Ovary (tissue), 9 donors: ENCODE data around the gene C12orf57. TPM values are rescaled to one million over a fixed set of nuclear protein-coding genes. Genes with fewer than 3 reads are reported as not detected.

ENCODE experiments used
- DNase-seq, 5 donors: peaks; one replicate each; pipeline ENCODE4 v3.0.0-alpha.2; 2019 to 2020
- H3K27ac ChIP-seq, 2 donors: fragments of 200-600 bp; one replicate each; pipeline versions ENCODE4 v1.5.1 to v1.8.0; 2019 to 2022
- H3K27me3 ChIP-seq: fragments of 200-600 bp; one replicate; pipeline ENCODE4 v1.8.0; 2022
- H3K36me3 ChIP-seq: fragments of 200-600 bp; sonication (generic); one replicate; pipeline ENCODE4 v1.5.1; 2019
- H3K4me1 ChIP-seq: one replicate; pipeline ENCODE4 v1.8.1; 2013; ENCODE audit warnings: mild to moderate bottlenecking, moderate library complexity; ENCODE audit not compliant: insufficient read depth
- H3K4me3 ChIP-seq: fragments of 200-600 bp; sonication (generic); one replicate; pipeline ENCODE4 v1.5.1; 2017
- H3K9me3 ChIP-seq, 2 donors: fragments of 200-600 bp in 1 of 2; sonication (generic) in 1 of 2; one replicate each; pipeline versions ENCODE4 v1.5.1 to v1.8.1; 2013 to 2019; ENCODE audit warnings: mild to moderate bottlenecking in 1 of 2, moderate library complexity in 1 of 2
- EP300 ChIP-seq: sonication (generic); formaldehyde crosslinking; IDR thresholded peaks from one replicate; pipeline ENCODE4 v1.6.1; 2017; ENCODE audit warnings: antibody characterized with exemption
- POLR2A ChIP-seq: fragments of 450-650 bp; IDR thresholded peaks from one replicate; pipeline ENCODE4 v1.6.1; 2017; ENCODE audit warnings: antibody characterized with exemption, mild to moderate bottlenecking, moderate library complexity
- WGBS, 3 donors: extraction: QIAGEN DNeasy Blood & Tissue Kit in 1 of 3; methylation state at CpG; one replicate each; pipeline versions ENCODE4 v1.1.5 to v1.1.7; 2013 to 2017; 5-methylcytosine and 5-hydroxymethylcytosine counted together
- intact Hi-C, 4 donors: fragments of 100-400 bp; cut with DNase I; formaldehyde crosslinking; loops; one replicate each; pipeline versions ENCODE4 v1.11.0 to v1.15.1; 2022 to 2023
- polyA plus RNA-seq, 2 donors: library from polyadenylated mRNA; stranded (reverse); fragments of 200-250 nt in 1 of 2; fragments of 350-450 nt in 1 of 2; fragmentation: Illumina TruSeq in 1 of 2; extraction: RNeasy Lipid Tissue Mini Kit (QIAGEN cat#74804) in 1 of 2; gene quantifications; one replicate each; pipeline ENCODE4 v1.2.3, GENCODE V29; 2013 to 2014
- total RNA-seq, 7 donors: library from RNA; depleted of rRNA in 2 of 7; stranded (reverse); fragments of >200 nt in 2 of 7; fragmentation: NEBNext Ultra II Directional in 3 of 7; extraction: Animal tissue kit (Norgen Biotek cat#: 25700) in 3 of 7; gene quantifications; one replicate each; pipeline versions ENCODE4 v1.1.0 to v1.2.4, GENCODE V29; 2016 to 2023
- TF ChIP-seq, protein P1 (sequence below), 3 donors: fragments of 450-650 bp in 2 of 3; fragments of 200-600 bp in 1 of 3; IDR thresholded peaks; one replicate each; pipeline versions ENCODE4 v1.5.1 to v1.8.0; 2016 to 2022; ENCODE audit warnings: antibody characterized with exemption in 3 of 3, mild to moderate bottlenecking in 1 of 3
- donor health status: DM: no; HTN: no; CAD: no; lungs with moderate emphysema.
- donor health status: DM: no; HTN: no; CAD: no.
- donor health status: Bipolar disorder and iron deficiency.
- donor health status: DM: yes; HTN: yes; CAD: no.
- donor health status: DM: no; HTN: no; CAD: no.
- donor health status: DM: yes; HTN: yes; CAD: no.

C12orf57 gene
- total and polyA plus RNA-seq, 9 donors, result 40.3 to 1,838 (median 633) TPM

GRCh38 chr12:6975297-6976032, 31.6 kb downstream of the C12orf57 start:
- WGBS, 3 donors, result 74 to 84% (median 80%) methylated on average over 2 of the region's 2 CpGs
- DNase-seq, result peak in 1 of 5 donors; percentile 2

DNA sequence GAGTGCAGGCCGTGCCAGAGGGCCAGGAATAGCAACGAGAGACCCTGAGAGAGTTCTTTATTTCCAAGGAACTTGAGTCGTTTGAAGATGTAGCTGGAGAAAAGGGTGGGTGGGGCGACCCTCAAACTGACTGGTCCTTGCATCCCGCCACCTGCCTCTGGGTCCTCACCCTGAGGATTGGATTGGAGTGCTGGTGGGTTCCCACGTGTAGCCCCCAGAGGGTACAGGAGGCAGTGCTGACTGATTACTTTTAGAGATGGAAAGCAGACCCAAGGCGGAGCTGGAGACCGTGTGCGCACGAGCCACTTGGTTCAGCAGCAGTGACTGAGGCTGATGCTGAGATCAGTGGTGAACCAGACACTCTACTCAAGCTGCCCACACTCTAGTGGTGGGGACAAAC, 33.8 kb downstream of the C12orf57 start:
- no peak for TF ChIP-seq POLR2A
- TF ChIP-seq EP300, result no peak
- TF ChIP-seq, protein P1, sequence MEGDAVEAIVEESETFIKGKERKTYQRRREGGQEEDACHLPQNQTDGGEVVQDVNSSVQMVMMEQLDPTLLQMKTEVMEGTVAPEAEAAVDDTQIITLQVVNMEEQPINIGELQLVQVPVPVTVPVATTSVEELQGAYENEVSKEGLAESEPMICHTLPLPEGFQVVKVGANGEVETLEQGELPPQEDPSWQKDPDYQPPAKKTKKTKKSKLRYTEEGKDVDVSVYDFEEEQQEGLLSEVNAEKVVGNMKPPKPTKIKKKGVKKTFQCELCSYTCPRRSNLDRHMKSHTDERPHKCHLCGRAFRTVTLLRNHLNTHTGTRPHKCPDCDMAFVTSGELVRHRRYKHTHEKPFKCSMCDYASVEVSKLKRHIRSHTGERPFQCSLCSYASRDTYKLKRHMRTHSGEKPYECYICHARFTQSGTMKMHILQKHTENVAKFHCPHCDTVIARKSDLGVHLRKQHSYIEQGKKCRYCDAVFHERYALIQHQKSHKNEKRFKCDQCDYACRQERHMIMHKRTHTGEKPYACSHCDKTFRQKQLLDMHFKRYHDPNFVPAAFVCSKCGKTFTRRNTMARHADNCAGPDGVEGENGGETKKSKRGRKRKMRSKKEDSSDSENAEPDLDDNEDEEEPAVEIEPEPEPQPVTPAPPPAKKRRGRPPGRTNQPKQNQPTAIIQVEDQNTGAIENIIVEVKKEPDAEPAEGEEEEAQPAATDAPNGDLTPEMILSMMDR (IDR thresholded peaks at IDR 0.05), result no peak
- no peaks in the 10 kb centered on the region for H3K27me3 ChIP-seq
- 66 to 70% (median 68%) methylated on average over 10 of the region's 10 CpGs for WGBS, 3 donors
- DNase-seq, result no peak
- H3K4me3 ChIP-seq, result no peak overlapping the region
- intact Hi-C loops, result no loop called here
- no peaks in the 10 kb centered on the region for H3K4me1 ChIP-seq
- no peaks in the 10 kb centered on the region for H3K9me3 ChIP-seq
- no peaks in the 10 kb centered on the region for H3K36me3 ChIP-seq
- H3K27ac ChIP-seq, result no peak overlapping the region

More at GRCh38 chr12:6975297-6976032, 31.6 kb downstream of the C12orf57 start:
- TF ChIP-seq, protein P1 (IDR thresholded peaks at IDR 0.05), result no peak
- TF ChIP-seq POLR2A (no peak), EP300 (no peak)
- no peaks in the 10 kb centered on the region for H3K36me3 ChIP-seq
- intact Hi-C loops, result no loop called here
- H3K27ac ChIP-seq, result no peak overlapping the region
- no peaks in the 10 kb centered on the region for H3K9me3 ChIP-seq
- peaks cover 3% of the 10 kb centered on the region for H3K4me1 ChIP-seq
- no peaks in the 10 kb centered on the region for H3K27me3 ChIP-seq
- no peak overlapping the region for H3K4me3 ChIP-seq

DNA sequence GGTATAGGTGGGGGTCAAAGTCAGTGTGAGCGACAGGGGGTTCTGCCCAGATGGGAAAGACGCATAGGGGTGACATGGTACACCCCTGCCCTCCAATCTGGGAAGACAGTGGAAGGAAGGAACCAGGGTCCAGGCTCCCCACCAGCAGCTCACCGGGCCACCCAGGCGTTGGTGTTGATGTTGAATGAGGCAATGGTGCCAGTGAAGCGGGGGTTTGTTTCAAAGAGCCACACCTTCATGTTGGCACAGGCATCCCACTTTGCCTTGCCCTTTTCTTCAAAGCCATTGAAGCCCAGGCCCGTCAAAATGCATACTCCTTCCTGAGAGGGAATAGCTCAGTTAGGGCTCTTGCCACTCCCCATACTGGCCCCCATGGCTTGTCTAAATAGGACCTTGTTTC, 34.4 kb downstream of the C12orf57 start:
- H3K36me3 ChIP-seq, result no peaks in the 10 kb centered on the region
- DNase-seq, result no peak
- no peaks in the 10 kb centered on the region for H3K4me1 ChIP-seq
- no peak overlapping the region for H3K27ac ChIP-seq
- H3K9me3 ChIP-seq, result no peaks in the 10 kb centered on the region
- WGBS, 3 donors, result 79 to 80% (median 80%) methylated on average over 6 of the region's 6 CpGs
- H3K27me3 ChIP-seq, result no peaks in the 10 kb centered on the region
- TF ChIP-seq, protein P1 (IDR thresholded peaks at IDR 0.05), result no peak
- TF ChIP-seq EP300 (no peak), POLR2A (no peak)
- intact Hi-C loops, result no loop called here
- no peak overlapping the region for H3K4me3 ChIP-seq

- TF ChIP-seq EP300 (no peak), POLR2A (no peak)
- TF ChIP-seq, protein P1 (IDR thresholded peaks at IDR 0.05), result no peak
- Histone ChIP-seq H3K4me1 (no peaks in the 10 kb centered on the region), H3K27ac (no peak overlapping the region), H3K36me3 (no peaks in the 10 kb centered on the region), H3K4me3 (no peak overlapping the region), H3K27me3 (no peaks in the 10 kb centered on the region), H3K9me3 (no peaks in the 10 kb centered on the region)
- DNase-seq, result no peak
- 74 to 76% (median 75%) methylated on average over 3 of the region's 3 CpGs for WGBS, 3 donors
- intact Hi-C loops, result no loop called here
Measured at GRCh38 chr12:6978611-6979011, 34.8 kb downstream of the C12orf57 start.
